Uterus (tissue), 4 donors: Measurements from ENCODE around the gene CFAP92. TPM values are rescaled to one million over a fixed set of nuclear protein-coding genes. Genes with fewer than 3 reads are reported as not detected.
A peak's percentile ranks its signal among the peaks of the same experiment; 100 is the strongest.

Experiments
- DNase-seq, 2 donors: peaks; one replicate each; pipeline ENCODE4 v3.0.0-alpha.2; 2019 to 2020
- H3K27ac ChIP-seq, 2 donors: fragments of 200-600 bp; sonication (generic); 1 replicate in 1 of 2; 2 replicates in 1 of 2; pipeline ENCODE4 v1.5.1; 2016 to 2018
- H3K27me3 ChIP-seq, 2 donors: fragments of 200-600 bp; sonication (generic); one replicate each; pipeline ENCODE4 v1.5.1; 2018 to 2019; ENCODE audit warnings: control low read depth in 1 of 2
- H3K36me3 ChIP-seq, 2 donors: fragments of 200-600 bp; sonication (generic); one replicate each; pipeline ENCODE4 v1.5.1; 2019; ENCODE audit warnings: control low read depth in 1 of 2
- H3K4me1 ChIP-seq, 2 donors: fragments of 200-600 bp; sonication (generic); one replicate each; pipeline ENCODE4 v1.5.1; 2018 to 2019; ENCODE audit warnings: control low read depth in 1 of 2
- H3K4me3 ChIP-seq, 2 donors: fragments of 200-600 bp; sonication (generic); 1 replicate in 1 of 2; 2 replicates in 1 of 2; pipeline ENCODE4 v1.5.1; 2018 to 2019; ENCODE audit warnings: mild to moderate bottlenecking in 1 of 2
- H3K9me3 ChIP-seq, 2 donors: fragments of 200-600 bp; sonication (generic); one replicate each; pipeline ENCODE4 v1.5.1; 2019; ENCODE audit warnings: control low read depth in 1 of 2
- CTCF ChIP-seq, 4 experiments: fragments of 200-600 bp in 2 of 4; fragments of 450-650 bp in 2 of 4; sonication (generic) in 2 of 4; IDR thresholded peaks; one replicate each; pipeline ENCODE4 v1.5.1; 2016 to 2019; ENCODE audit warnings: antibody characterized with exemption in 4 of 4, mild to moderate bottlenecking in 2 of 4, moderate library complexity in 1 of 4
- POLR2A ChIP-seq, 2 donors: fragments of 450-650 bp; IDR thresholded peaks; one replicate each; pipeline ENCODE4 v1.6.1; 2016; ENCODE audit warnings: antibody characterized with exemption in 2 of 2, mild to moderate bottlenecking in 1 of 2, moderate library complexity in 1 of 2
- intact Hi-C: fragments of 100-400 bp; cut with DNase I; formaldehyde crosslinking; loops from one replicate; pipeline ENCODE4 v1.15.1; 2023; ENCODE audit warnings: low total_unique reads
- total RNA-seq, 4 donors: library from RNA; depleted of rRNA in 3 of 4; stranded (reverse); fragments of >200 nt in 3 of 4; gene quantifications; one replicate each; pipeline versions ENCODE4 v1.1.0 to v1.2.4, GENCODE V29; 2014 to 2023
- donor health status: DM: yes; HTN: yes; CAD: no.

CFAP92 gene
- total RNA-seq, 4 donors from 2014 or later = 0.95 to 3.5 (median 2.1) TPM; not detected in 1

DNA sequence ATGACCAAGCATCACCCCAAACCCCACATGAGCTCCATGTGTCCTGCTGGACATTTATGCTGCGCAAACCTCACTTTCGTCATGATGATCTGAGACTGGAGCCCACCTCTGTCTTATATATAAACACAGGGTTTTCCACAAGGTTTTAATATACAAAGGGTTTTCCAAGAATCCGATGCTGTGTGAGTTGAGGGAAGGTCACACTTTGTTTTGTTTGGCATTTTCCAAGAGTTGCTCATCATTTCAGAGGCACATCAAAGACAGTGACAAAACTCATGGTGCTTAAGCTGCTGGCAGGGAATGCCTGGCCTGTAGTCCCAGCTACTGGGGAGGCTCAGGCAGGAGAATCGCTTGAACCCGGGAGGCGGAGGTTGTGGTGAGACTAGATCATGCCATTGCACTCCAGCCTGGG, 27.3 kb upstream of the CFAP92 start:
- Histone ChIP-seq H3K27ac (no peak overlapping the region), H3K4me1 (no peaks in the 10 kb centered on the region), H3K4me3 (no peak overlapping the region), H3K27me3 (no peaks in the 10 kb centered on the region), H3K9me3 (no peaks in the 10 kb centered on the region), H3K36me3 (no peaks in the 10 kb centered on the region)
- intact Hi-C loops = no loop called here
- no peak for DNase-seq
- TF ChIP-seq POLR2A (IDR thresholded peaks at IDR 0.05) = no peak
- TF ChIP-seq CTCF (IDR thresholded peaks at IDR 0.05) = no peak

DNA sequence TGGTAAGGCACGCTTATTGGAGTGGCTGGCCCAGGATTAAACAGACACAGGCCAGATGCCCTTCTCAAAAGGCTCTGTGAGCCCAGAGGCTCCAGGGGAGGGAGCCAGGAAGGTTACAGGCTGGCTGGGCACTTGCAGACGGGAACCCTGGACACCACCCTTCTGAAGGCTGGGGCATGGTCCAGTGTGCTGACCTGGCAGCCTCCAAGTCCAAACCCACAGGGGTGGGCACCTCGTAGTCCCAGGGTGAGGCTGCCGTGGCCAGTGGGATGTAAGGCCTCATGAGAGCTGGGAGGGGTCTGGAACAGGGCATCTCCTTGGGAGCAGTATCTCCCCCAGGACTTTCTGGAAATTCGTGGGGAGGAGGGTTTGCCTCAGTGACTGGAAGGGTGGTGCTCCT, 26.8 kb upstream of the CFAP92 start:
- no peak for DNase-seq
- Histone ChIP-seq H3K27me3 (no peaks in the 10 kb centered on the region), H3K4me1 (no peaks in the 10 kb centered on the region), H3K27ac (no peak overlapping the region), H3K9me3 (no peaks in the 10 kb centered on the region), H3K36me3 (no peaks in the 10 kb centered on the region), H3K4me3 (no peak overlapping the region)
- TF ChIP-seq CTCF (IDR thresholded peaks at IDR 0.05) (no peak), POLR2A (IDR thresholded peaks at IDR 0.05) (no peak)
- intact Hi-C loops = no loop called here

DNA sequence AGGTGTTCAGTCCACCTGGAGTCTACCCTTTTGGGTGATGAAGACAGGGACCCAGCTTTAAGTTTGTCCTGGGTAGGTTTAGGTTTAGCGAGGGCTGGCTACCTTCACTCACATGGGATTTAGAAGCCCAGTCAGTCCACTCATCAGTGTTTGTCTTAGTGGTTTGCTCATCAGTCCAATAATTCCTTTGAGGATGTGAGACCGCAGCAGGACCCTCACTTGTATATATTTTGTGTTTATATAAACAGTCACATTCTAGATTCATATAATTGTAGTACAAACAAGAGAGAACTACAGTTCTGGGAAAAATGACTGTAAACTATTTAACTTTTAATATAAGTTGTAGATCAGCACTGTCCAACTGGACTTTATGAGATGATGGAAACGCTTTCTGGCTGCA, 25.4 kb upstream of the CFAP92 start:
- H3K4me3 ChIP-seq = no peak overlapping the region
- no peaks in the 10 kb centered on the region for H3K9me3 ChIP-seq
- TF ChIP-seq POLR2A (IDR thresholded peaks at IDR 0.05) (no peak), CTCF (IDR thresholded peaks at IDR 0.05) (no peak)
- H3K4me1 ChIP-seq = no peaks in the 10 kb centered on the region
- no peaks in the 10 kb centered on the region for H3K27me3 ChIP-seq
- no peaks in the 10 kb centered on the region for H3K36me3 ChIP-seq
- H3K27ac ChIP-seq = no peak overlapping the region
- intact Hi-C loops = no loop called here
- DNase-seq = no peak

DNA sequence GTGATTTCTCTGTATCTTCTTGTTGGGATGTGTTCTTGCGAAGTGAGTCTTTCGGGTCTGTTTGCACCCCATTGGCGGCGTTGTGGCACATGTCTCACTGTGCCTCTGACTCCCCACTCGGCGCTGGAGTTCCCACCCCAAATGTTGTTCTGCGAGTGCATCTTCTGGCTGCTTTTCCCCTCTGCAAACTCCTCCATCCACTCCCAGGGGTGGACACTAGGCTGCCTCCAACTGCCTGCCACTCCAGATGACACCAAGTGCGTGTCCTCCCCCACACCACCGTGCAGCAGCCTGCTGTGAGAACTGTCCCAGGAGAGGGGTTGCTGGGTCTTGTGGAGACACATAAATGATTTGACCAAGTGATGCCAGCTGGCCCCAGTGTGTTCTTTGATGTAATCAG, 24.9 kb upstream of the CFAP92 start:
- no peaks in the 10 kb centered on the region for H3K9me3 ChIP-seq
- no peaks in the 10 kb centered on the region for H3K27me3 ChIP-seq
- DNase-seq = no peak
- TF ChIP-seq CTCF (IDR thresholded peaks at IDR 0.05) = no peak
- no peak for TF ChIP-seq POLR2A (IDR thresholded peaks at IDR 0.05)
- H3K27ac ChIP-seq = no peak overlapping the region
- no peaks in the 10 kb centered on the region for H3K36me3 ChIP-seq
- intact Hi-C loops = no loop called here
- H3K4me3 ChIP-seq = no peak overlapping the region
- H3K4me1 ChIP-seq = no peaks in the 10 kb centered on the region

DNA sequence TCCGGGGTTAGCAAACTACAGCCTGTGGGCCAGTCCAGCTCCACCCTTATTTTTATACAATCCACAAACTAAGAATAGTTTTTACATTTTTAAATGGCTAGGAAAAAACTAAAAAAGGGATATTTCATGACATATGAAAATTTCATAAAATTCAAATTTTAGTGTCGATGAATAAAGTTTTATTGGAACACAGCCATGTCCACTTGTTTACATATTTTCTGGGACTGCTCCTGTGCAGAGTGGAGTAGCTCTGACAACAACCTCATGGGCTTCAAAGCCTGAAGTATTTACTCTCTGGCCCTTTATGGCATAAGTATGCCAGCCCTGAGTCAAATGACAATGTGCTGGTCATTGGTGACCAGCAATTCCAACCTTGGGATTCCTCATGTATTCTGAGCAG, 24.4 kb upstream of the CFAP92 start:
- Histone ChIP-seq H3K27me3 (no peaks in the 10 kb centered on the region), H3K36me3 (no peaks in the 10 kb centered on the region), H3K4me1 (no peaks in the 10 kb centered on the region), H3K27ac (peak overlapping the region; percentile 54 to 71), H3K4me3 (no peak overlapping the region), H3K9me3 (no peaks in the 10 kb centered on the region)
- intact Hi-C loops = no loop called here
- DNase-seq = no peak
- no peak for TF ChIP-seq POLR2A (IDR thresholded peaks at IDR 0.05)
- TF ChIP-seq CTCF (IDR thresholded peaks at IDR 0.05) = no peak
